Inflammatory macrophage (primary cell): ENCODE measurements around the gene VPS37C.

Experiments
- DNase-seq, 2 donors: peaks; one replicate each; pipeline ENCODE4 v3.0.0-alpha.2; 2020 to 2022

VPS37C gene

GRCh38 chr11:61153593-61154095 lies 7.6 kb downstream of the VPS37C start:
- DNase-seq = no peak

GRCh38 chr11:61152816-61153592 lies 8.2 kb downstream of the VPS37C start:
- no peak for DNase-seq

GRCh38 chr11:61151545-61152252 lies 9.5 kb downstream of the VPS37C start:
- no peak for DNase-seq

GRCh38 chr11:61150706-61151544 lies 10.3 kb downstream of the VPS37C start:
- DNase-seq = no peak

- DNase-seq = no peak
Observed at GRCh38 chr11:61149624-61150615, 11.3 kb downstream of the VPS37C start.

GRCh38 chr11:61147791-61148620 lies 13.2 kb downstream of the VPS37C start:
- no peak for DNase-seq

- DNase-seq = no peak
Observed at GRCh38 chr11:61147271-61147670, 14.0 kb downstream of the VPS37C start.

GRCh38 chr11:61146416-61146815 lies 14.8 kb downstream of the VPS37C start:
- no peak for DNase-seq

- no peak for DNase-seq
Observed at GRCh38 chr11:61145228-61146005, 15.8 kb downstream of the VPS37C start.

GRCh38 chr11:61144511-61145179 lies 16.6 kb downstream of the VPS37C start:
- DNase-seq = no peak

GRCh38 chr11:61142424-61142823 lies 18.8 kb downstream of the VPS37C start:
- DNase-seq = no peak

- no peak for DNase-seq
Observed at GRCh38 chr11:61141601-61142028, 19.6 kb downstream of the VPS37C start.

- no peak for DNase-seq
Observed at GRCh38 chr11:61140416-61140815, 20.8 kb downstream of the VPS37C start.

GRCh38 chr11:61139387-61139786 lies 21.8 kb downstream of the VPS37C start:
- no peak for DNase-seq

GRCh38 chr11:61138935-61139334 lies 22.3 kb downstream of the VPS37C start:
- DNase-seq = no peak

- DNase-seq = peak in 1 of 2 donors; percentile 49
Observed at GRCh38 chr11:61134801-61135257, 26.4 kb downstream of the VPS37C start.

- no peak for DNase-seq
Observed at GRCh38 chr11:61133956-61134662, 27.1 kb downstream of the VPS37C start.

GRCh38 chr11:61133145-61133544 lies 28.1 kb downstream of the VPS37C start:
- DNase-seq = no peak
